Lower leg skin (tissue), 3 donors: Measurements from ENCODE around the gene MTHFSD.

Experiments
- POLR2A ChIP-seq, 2 donors: fragments of 450-650 bp; IDR thresholded peaks; one replicate each; pipeline ENCODE4 v1.6.1; 2016 to 2017; ENCODE audit warnings: antibody characterized with exemption in 2 of 2, mild to moderate bottlenecking in 1 of 2, moderate library complexity in 1 of 2
- TF ChIP-seq, protein P1 (sequence below), 3 donors: fragments of 450-650 bp; IDR thresholded peaks; one replicate each; pipeline ENCODE4 v1.5.1; 2016; ENCODE audit warnings: antibody characterized with exemption in 3 of 3, mild to moderate bottlenecking in 3 of 3, moderate library complexity in 2 of 3

DNA sequence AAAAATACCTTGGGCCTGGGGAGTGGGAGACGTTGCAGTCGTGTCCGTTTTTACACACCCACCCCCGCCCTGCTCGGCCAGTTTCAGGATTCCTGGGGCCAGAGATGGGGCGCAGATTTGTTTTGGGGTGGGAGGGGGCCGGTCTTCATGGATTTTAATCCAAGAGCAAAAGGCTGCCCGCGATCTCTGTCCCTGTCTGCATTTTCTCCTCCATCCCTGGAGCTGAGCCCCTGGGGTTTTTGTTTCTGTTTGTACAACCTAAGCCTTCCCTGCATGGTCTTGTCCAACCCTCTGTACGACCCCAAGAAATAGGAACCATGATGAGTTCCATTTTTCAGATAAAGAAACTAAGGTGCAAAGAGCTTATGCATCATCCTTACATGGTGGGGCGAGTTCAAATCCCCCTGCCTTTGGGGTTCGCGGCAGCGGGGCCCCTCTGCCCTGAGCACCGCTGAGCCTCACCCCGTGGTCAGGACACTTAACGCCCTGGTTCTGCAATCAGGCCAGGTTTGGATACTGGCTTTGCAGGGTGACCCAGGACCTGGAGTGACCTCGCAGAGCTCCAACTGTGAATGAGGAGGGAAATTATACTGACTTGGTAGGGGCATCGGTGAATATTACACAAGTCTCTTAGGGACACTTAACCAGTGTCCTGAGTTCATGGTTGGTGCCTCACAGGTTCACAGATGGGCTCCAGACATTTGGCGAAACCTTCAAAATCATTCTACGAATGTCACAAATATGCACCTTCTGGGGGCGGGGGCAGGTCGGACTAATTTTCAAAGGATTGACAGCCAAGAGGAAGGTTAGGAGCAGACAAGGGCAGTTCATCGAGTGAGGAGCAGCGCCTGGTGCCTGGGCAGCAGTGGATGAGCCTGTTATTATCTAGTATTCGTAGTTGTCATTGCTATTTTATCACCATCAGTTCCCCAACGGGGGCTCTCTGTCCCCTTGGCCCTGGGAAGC is 48.9 kb downstream of the MTHFSD start:
- no peak for TF ChIP-seq POLR2A (IDR thresholded peaks at IDR 0.05)
- TF ChIP-seq, protein P1, sequence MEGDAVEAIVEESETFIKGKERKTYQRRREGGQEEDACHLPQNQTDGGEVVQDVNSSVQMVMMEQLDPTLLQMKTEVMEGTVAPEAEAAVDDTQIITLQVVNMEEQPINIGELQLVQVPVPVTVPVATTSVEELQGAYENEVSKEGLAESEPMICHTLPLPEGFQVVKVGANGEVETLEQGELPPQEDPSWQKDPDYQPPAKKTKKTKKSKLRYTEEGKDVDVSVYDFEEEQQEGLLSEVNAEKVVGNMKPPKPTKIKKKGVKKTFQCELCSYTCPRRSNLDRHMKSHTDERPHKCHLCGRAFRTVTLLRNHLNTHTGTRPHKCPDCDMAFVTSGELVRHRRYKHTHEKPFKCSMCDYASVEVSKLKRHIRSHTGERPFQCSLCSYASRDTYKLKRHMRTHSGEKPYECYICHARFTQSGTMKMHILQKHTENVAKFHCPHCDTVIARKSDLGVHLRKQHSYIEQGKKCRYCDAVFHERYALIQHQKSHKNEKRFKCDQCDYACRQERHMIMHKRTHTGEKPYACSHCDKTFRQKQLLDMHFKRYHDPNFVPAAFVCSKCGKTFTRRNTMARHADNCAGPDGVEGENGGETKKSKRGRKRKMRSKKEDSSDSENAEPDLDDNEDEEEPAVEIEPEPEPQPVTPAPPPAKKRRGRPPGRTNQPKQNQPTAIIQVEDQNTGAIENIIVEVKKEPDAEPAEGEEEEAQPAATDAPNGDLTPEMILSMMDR (IDR thresholded peaks at IDR 0.05), result no peak
